Peyer's patch (tissue), 4 donors: ENCODE data around the gene SEC22A. TPM values are rescaled to one million over a fixed set of nuclear protein-coding genes. Genes with fewer than 3 reads are reported as not detected.

Experiments used
- DNase-seq, 3 donors: peaks; one replicate each; pipeline ENCODE4 v3.0.0-alpha.2; 2017 to 2019
- H3K27ac ChIP-seq, 4 donors: fragments of 200-600 bp; sonication (generic); one replicate each; pipeline ENCODE4 v1.5.1; 2016 to 2019
- H3K27me3 ChIP-seq, 2 donors: fragments of 200-600 bp; sonication (generic); one replicate each; pipeline ENCODE4 v1.5.1; 2019
- H3K36me3 ChIP-seq, 3 donors: fragments of 200-600 bp; sonication (generic); one replicate each; pipeline ENCODE4 v1.5.1; 2016 to 2019
- H3K4me1 ChIP-seq, 4 donors: fragments of 200-600 bp; sonication (generic); one replicate each; pipeline ENCODE4 v1.5.1; 2016 to 2019
- H3K4me3 ChIP-seq, 4 donors: fragments of 200-600 bp; sonication (generic); 1 replicate in 3 of 4; 2 replicates in 1 of 4; pipeline ENCODE4 v1.5.1; 2016 to 2019; ENCODE audit warnings: mild to moderate bottlenecking in 1 of 4
- H3K9me3 ChIP-seq, 4 donors: fragments of 200-600 bp; sonication (generic); one replicate each; pipeline ENCODE4 v1.5.1; 2016 to 2019; ENCODE audit warnings: mild to moderate bottlenecking in 1 of 4
- CTCF ChIP-seq, 6 experiments: fragments of 450-650 bp in 4 of 6; fragments of 200-600 bp in 2 of 6; sonication (generic) in 1 of 6; IDR thresholded peaks; one replicate each; pipeline ENCODE4 v1.5.1; 2017 to 2019; ENCODE audit warnings: antibody characterized with exemption in 6 of 6, mild to moderate bottlenecking in 3 of 6, moderate library complexity in 1 of 6
- POLR2A ChIP-seq, 2 donors: fragments of 450-650 bp; IDR thresholded peaks; one replicate each; pipeline ENCODE4 v1.5.1; 2017; ENCODE audit warnings: antibody characterized with exemption in 2 of 2, mild to moderate bottlenecking in 2 of 2, moderate library complexity in 2 of 2
- total RNA-seq, 4 donors: library from RNA; depleted of rRNA; stranded (reverse); fragments of >200 nt; gene quantifications; one replicate each; pipeline ENCODE4 v1.1.0, GENCODE V29; 2016

SEC22A gene
- total RNA-seq, 4 donors from 2014 or later: 9.9 to 21.7 (median 16.5) TPM

GRCh38 chr3:123296261-123296660, 94.5 kb downstream of the SEC22A start:
- H3K36me3 ChIP-seq: peaks cover 0 to 7% (median 0%) of the 10 kb centered on the region in 3 donors
- DNase-seq: peak in 1 of 3 donors; percentile 35
- no peak for TF ChIP-seq CTCF (IDR thresholded peaks at IDR 0.05)
- no peak for TF ChIP-seq POLR2A (IDR thresholded peaks at IDR 0.05)
- no peak overlapping the region for H3K4me3 ChIP-seq
- no peaks in the 10 kb centered on the region for H3K4me1 ChIP-seq
- H3K9me3 ChIP-seq: no peaks in the 10 kb centered on the region
- no peaks in the 10 kb centered on the region for H3K27me3 ChIP-seq
- H3K27ac ChIP-seq: no peak overlapping the region

DNA sequence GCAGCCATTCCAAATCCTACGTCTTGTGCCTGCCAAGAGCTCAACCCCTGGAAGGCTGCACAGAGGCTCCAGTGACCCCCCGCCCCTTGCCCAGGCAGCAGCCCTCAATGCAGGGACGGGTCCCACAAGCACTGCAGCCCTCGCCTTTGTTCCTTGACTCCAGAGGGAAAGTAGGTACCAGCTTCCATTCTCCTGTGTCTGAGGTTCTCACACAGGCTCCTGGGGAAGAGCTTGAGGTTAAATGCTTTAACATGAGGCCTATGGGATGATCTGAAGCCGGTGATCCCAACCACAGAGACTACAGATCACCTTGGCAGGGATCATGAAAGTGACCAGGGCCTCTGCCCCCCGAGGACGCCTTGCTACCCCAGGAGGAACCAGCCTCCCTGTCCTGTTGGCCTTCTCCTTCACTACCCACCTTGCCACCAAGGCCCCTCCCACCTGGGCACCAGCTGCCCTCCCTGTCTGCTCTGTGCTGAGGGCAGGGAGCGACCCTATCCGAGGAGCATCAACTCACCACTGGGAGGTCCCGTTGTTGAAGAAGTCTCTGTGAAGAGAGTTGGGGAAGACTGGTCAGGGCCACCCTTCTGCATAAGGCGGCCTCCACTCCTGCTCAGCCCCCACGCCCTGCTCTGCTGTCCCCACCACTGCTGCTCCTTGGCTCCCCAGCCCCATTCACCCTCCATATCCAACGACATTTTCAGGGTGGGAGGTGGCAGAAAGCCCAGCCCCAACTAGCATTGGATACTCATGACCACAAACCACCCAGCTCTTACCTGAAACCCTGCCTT, 95.3 kb downstream of the SEC22A start:
- TF ChIP-seq POLR2A (IDR thresholded peaks at IDR 0.05): no peak
- TF ChIP-seq CTCF (IDR thresholded peaks at IDR 0.05): no peak
- peaks cover 0 to 7% (median 0%) of the 10 kb centered on the region in 3 donors for H3K36me3 ChIP-seq
- H3K27ac ChIP-seq: no peak overlapping the region
- DNase-seq: peak in 1 of 3 donors; percentile 32
- no peaks in the 10 kb centered on the region for H3K9me3 ChIP-seq
- H3K4me3 ChIP-seq: no peak overlapping the region
- no peaks in the 10 kb centered on the region for H3K27me3 ChIP-seq
- H3K4me1 ChIP-seq: no peaks in the 10 kb centered on the region

GRCh38 chr3:123297627-123297899, 95.8 kb downstream of the SEC22A start:
- no peak overlapping the region for H3K27ac ChIP-seq
- H3K4me1 ChIP-seq: no peaks in the 10 kb centered on the region
- no peaks in the 10 kb centered on the region for H3K9me3 ChIP-seq
- no peak for DNase-seq
- H3K4me3 ChIP-seq: no peak overlapping the region
- peaks cover 0 to 8% (median 0%) of the 10 kb centered on the region in 3 donors for H3K36me3 ChIP-seq
- no peaks in the 10 kb centered on the region for H3K27me3 ChIP-seq
- TF ChIP-seq POLR2A (IDR thresholded peaks at IDR 0.05) (no peak), CTCF (IDR thresholded peaks at IDR 0.05) (no peak)

DNA sequence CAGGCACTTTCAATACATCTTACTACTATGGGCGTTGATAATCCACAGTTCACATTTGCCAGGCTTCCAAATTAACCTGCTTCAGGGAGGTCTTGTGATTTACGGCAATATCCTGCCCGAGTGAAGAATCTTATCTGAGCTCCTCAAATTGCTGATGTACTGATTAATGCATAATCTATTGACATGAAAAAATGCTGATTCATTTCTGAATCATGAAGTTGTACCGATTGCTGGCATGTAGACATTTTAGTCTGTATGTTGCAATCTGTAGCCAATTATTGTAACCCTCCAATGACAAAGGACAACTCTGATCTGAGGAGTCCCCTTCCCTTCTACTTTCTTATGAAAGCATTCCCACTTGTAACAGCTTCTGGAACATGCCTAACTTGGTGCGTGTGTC, 97.2 kb downstream of the SEC22A start:
- no peaks in the 10 kb centered on the region for H3K9me3 ChIP-seq
- H3K27ac ChIP-seq: no peak overlapping the region
- no peak overlapping the region for H3K4me3 ChIP-seq
- peaks cover 0 to 15% (median 0%) of the 10 kb centered on the region in 3 donors for H3K36me3 ChIP-seq
- no peaks in the 10 kb centered on the region for H3K27me3 ChIP-seq
- H3K4me1 ChIP-seq: no peaks in the 10 kb centered on the region
- no peak for TF ChIP-seq POLR2A (IDR thresholded peaks at IDR 0.05)
- no peak for TF ChIP-seq CTCF (IDR thresholded peaks at IDR 0.05)
- DNase-seq: no peak

DNA sequence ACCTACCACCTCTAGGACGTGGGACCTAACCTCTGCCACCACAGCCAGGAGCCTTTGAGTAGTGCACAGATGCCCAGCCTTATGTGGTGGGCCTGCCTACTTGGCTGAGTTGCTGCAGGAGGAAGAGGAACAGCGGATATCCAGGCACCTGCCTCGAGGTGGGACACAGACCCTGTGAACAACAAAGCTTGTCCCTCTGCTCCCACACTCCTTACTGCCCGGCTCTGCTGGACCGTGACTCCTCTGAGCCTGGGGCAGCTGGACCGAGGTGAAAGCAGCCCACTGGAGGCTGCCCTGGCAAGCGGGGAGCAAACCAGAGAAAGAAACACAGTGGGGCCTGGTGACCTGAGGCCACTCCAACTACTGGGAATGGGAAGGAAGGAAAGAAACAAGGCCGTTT, 97.8 kb downstream of the SEC22A start:
- Histone ChIP-seq H3K27me3 (no peaks in the 10 kb centered on the region), H3K4me3 (no peak overlapping the region), H3K4me1 (no peaks in the 10 kb centered on the region), H3K27ac (no peak overlapping the region), H3K9me3 (no peaks in the 10 kb centered on the region), H3K36me3 (peaks cover 0 to 15% (median 0%) of the 10 kb centered on the region in 3 donors)
- peak in 1 of 3 donors; percentile 11 for DNase-seq
- TF ChIP-seq CTCF (IDR thresholded peaks at IDR 0.05): no peak
